SHP77 (cell line): Measurements from ENCODE around the gene CRTC1.

Source experiments
- DNase-seq, 2 experiments: peaks; one replicate each; lab custom pipeline; 2025; lab: John Stamatoyannopoulos, UW

The CRTC1 gene

GRCh38 chr19:18768997-18769891, 85.8 kb downstream of the CRTC1 start:
- DNase-seq: peak; percentile 40 to 41

- DNase-seq: peak in 1 of 2 experiments; percentile 24
These were observed 86.6 kb downstream of the CRTC1 start for GRCh38 chr19:18769989-18770528.

GRCh38 chr19:18770663-18771327, 87.3 kb downstream of the CRTC1 start:
- no peak for DNase-seq

GRCh38 chr19:18771328-18772242, 88.1 kb downstream of the CRTC1 start:
- peak in 1 of 2 experiments; percentile 36 for DNase-seq

- DNase-seq: peak; percentile 49 to 83
These were observed 89.4 kb downstream of the CRTC1 start for GRCh38 chr19:18772620-18773587.

- DNase-seq: no peak
These were observed 90.2 kb downstream of the CRTC1 start for GRCh38 chr19:18773682-18774081.

- DNase-seq: no peak
These were observed 90.6 kb downstream of the CRTC1 start for GRCh38 chr19:18774107-18774506.

- DNase-seq: no peak
These were observed 91.4 kb downstream of the CRTC1 start for GRCh38 chr19:18774782-18775444.

- no peak for DNase-seq
These were observed 92.3 kb downstream of the CRTC1 start for GRCh38 chr19:18775586-18776287.

GRCh38 chr19:18776288-18776594, 92.8 kb downstream of the CRTC1 start:
- no peak for DNase-seq

- DNase-seq: no peak
These were observed 93.3 kb downstream of the CRTC1 start for GRCh38 chr19:18776736-18777135.

GRCh38 chr19:18777301-18778075, 94.0 kb downstream of the CRTC1 start:
- no peak for DNase-seq

- DNase-seq: no peak
These were observed 94.6 kb downstream of the CRTC1 start for GRCh38 chr19:18778076-18778389.

GRCh38 chr19:18778826-18779495, 95.5 kb downstream of the CRTC1 start:
- DNase-seq: no peak

- no peak for DNase-seq
These were observed 96.6 kb downstream of the CRTC1 start for GRCh38 chr19:18780081-18780480.

GRCh38 chr19:18780631-18781030, 97.2 kb downstream of the CRTC1 start:
- no peak for DNase-seq

GRCh38 chr19:18781047-18781600, 97.6 kb downstream of the CRTC1 start:
- DNase-seq: no peak

GRCh38 chr19:18781885-18782527, 98.5 kb downstream of the CRTC1 start:
- no peak for DNase-seq
